NCI-H2227 treated with DMSO at 0.1 percent for 48 hours (cell line): ENCODE measurements around the gene FIGNL2.
A peak's percentile ranks its signal among the peaks of the same experiment; 100 is the strongest.

Experiments
- DNase-seq: peaks from one replicate; lab custom pipeline; 2025; lab: John Stamatoyannopoulos, UW

The FIGNL2 gene

GRCh38 chr12:51874000-51874399 is 25.5 kb upstream of the FIGNL2 start:
- DNase-seq: no peak

GRCh38 chr12:51873251-51873994 is 24.9 kb upstream of the FIGNL2 start:
- no peak for DNase-seq

GRCh38 chr12:51872689-51872981 is 24.1 kb upstream of the FIGNL2 start:
- no peak for DNase-seq

- DNase-seq: no peak
Measured at GRCh38 chr12:51871918-51872688, 23.6 kb upstream of the FIGNL2 start.

- no peak for DNase-seq
Measured at GRCh38 chr12:51871126-51871525, 22.6 kb upstream of the FIGNL2 start.

GRCh38 chr12:51870504-51870903 is 22.0 kb upstream of the FIGNL2 start:
- peak; percentile 1 for DNase-seq

- DNase-seq: no peak
Measured at GRCh38 chr12:51869931-51870330, 21.4 kb upstream of the FIGNL2 start.

- DNase-seq: no peak
Measured at GRCh38 chr12:51869496-51869865, 21.0 kb upstream of the FIGNL2 start.

GRCh38 chr12:51868821-51869495 is 20.4 kb upstream of the FIGNL2 start:
- peak; percentile 36 for DNase-seq

- DNase-seq: no peak
Measured at GRCh38 chr12:51867796-51868428, 19.4 kb upstream of the FIGNL2 start.

- DNase-seq: no peak
Measured at GRCh38 chr12:51867371-51867770, 18.9 kb upstream of the FIGNL2 start.

GRCh38 chr12:51866762-51867161 is 18.2 kb upstream of the FIGNL2 start:
- DNase-seq: no peak

- no peak for DNase-seq
Measured at GRCh38 chr12:51866324-51866723, 17.8 kb upstream of the FIGNL2 start.

- DNase-seq: no peak
Measured at GRCh38 chr12:51865757-51866270, 17.3 kb upstream of the FIGNL2 start.

- DNase-seq: no peak
Measured at GRCh38 chr12:51864833-51865670, 16.5 kb upstream of the FIGNL2 start.

GRCh38 chr12:51863933-51864832 is 15.7 kb upstream of the FIGNL2 start:
- DNase-seq: peak; percentile 50

GRCh38 chr12:51863363-51863932 is 14.9 kb upstream of the FIGNL2 start:
- no peak for DNase-seq

- DNase-seq: no peak
Measured at GRCh38 chr12:51862947-51863346, 14.4 kb upstream of the FIGNL2 start.

- DNase-seq: no peak
Measured at GRCh38 chr12:51860986-51861385, 12.5 kb upstream of the FIGNL2 start.
